GM23338 (cell line): ENCODE data around the gene PHKA2. TPM values are rescaled to one million over a fixed set of nuclear protein-coding genes. Genes with fewer than 3 reads are reported as not detected.

ENCODE experiments used
- ATAC-seq: fragments of 200-7000 bp; cut with Tn5 transposase; 3 replicates; pipeline ENCODE4 v1.9.1; 2020
- DNase-seq: peaks from one replicate; pipeline ENCODE4 v3.0.0-alpha.2; 2015; ENCODE audit warnings: low spot score
- H2AFZ ChIP-seq: fragments of 200-600 bp; sonication (generic); 2 replicates; pipeline ENCODE4 v1.8.0; 2016; ENCODE audit warnings: antibody characterized with exemption, mild to moderate bottlenecking, moderate library complexity
- H3F3A ChIP-seq: fragments of 200-600 bp; sonication (generic); replicated peaks from 2 replicates; pipeline ENCODE4 v1.8.0; 2017; ENCODE audit warnings: antibody characterized with exemption, mixed run types, low read depth
- H3K27ac ChIP-seq: fragments of 200-600 bp; sonication (generic); 2 replicates; pipeline ENCODE4 v1.6.1; 2016; ENCODE audit warnings: low read depth
- H3K27me3 ChIP-seq: fragments of 200-600 bp; sonication (generic); 2 replicates; pipeline ENCODE4 v1.8.0; 2016; ENCODE audit warnings: mild to moderate bottlenecking, mixed run types, moderate library complexity; ENCODE audit not compliant: insufficient read depth
- H3K36me3 ChIP-seq: fragments of 200-600 bp; sonication (generic); 2 replicates; pipeline ENCODE4 v1.8.0; 2016; ENCODE audit warnings: mild to moderate bottlenecking; ENCODE audit not compliant: insufficient read depth
- H3K4me1 ChIP-seq: fragments of 200-600 bp; sonication (generic); 2 replicates; pipeline ENCODE4 v1.8.0; 2016; ENCODE audit warnings: mild to moderate bottlenecking, moderate library complexity; ENCODE audit not compliant: insufficient read depth
- H3K4me2 ChIP-seq: fragments of 200-600 bp; sonication (generic); 2 replicates; pipeline ENCODE4 v1.7.1; 2017; ENCODE audit warnings: mixed run types
- H3K4me3 ChIP-seq: fragments of 200-600 bp; sonication (generic); 2 replicates; pipeline ENCODE4 v1.6.1; 2016; ENCODE audit warnings: mixed run types
- H3K79me2 ChIP-seq: fragments of 200-600 bp; sonication (generic); replicated peaks from 2 replicates; pipeline ENCODE4 v1.8.0; 2017; ENCODE audit warnings: mild to moderate bottlenecking; ENCODE audit not compliant: insufficient read depth
- H3K9me2 ChIP-seq: fragments of 200-600 bp; sonication (generic); 2 replicates; pipeline ENCODE4 v1.8.0; 2017; ENCODE audit not compliant: insufficient read depth
- H4K20me1 ChIP-seq: fragments of 200-600 bp; sonication (generic); replicated peaks from 2 replicates; pipeline ENCODE4 v1.8.0; 2017; ENCODE audit warnings: mild to moderate bottlenecking; ENCODE audit not compliant: insufficient read depth
- H3K27ac Mint-ChIP-seq: 2 replicates; pipeline ENCODE4 v1.8.0; 2020; ENCODE audit warnings: inconsistent platforms, mild to moderate bottlenecking, moderate library complexity, mixed read lengths
- H3K27me3 Mint-ChIP-seq: 3 replicates; pipeline ENCODE4 v1.8.0; 2022; ENCODE audit warnings: low read depth, mild to moderate bottlenecking, moderate library complexity, mixed read lengths, inconsistent platforms; ENCODE audit not compliant: insufficient read depth, poor library complexity
- H3K36me3 Mint-ChIP-seq: 3 replicates; pipeline ENCODE4 v1.8.0; 2021; ENCODE audit warnings: low read depth, mild to moderate bottlenecking, inconsistent platforms, moderate library complexity, mixed read lengths
- H3K4me1 Mint-ChIP-seq: 3 replicates; pipeline ENCODE4 v1.8.0; 2020; ENCODE audit warnings: mild to moderate bottlenecking, inconsistent platforms, mixed read lengths
- H3K4me3 Mint-ChIP-seq: 3 replicates; pipeline ENCODE4 v1.8.0; 2021; ENCODE audit warnings: moderate library complexity, mild to moderate bottlenecking, inconsistent platforms, mixed read lengths
- H3K9me3 Mint-ChIP-seq: 3 replicates; pipeline ENCODE4 v1.8.0; 2020; ENCODE audit warnings: moderate library complexity, mild to moderate bottlenecking, inconsistent platforms, mixed read lengths
- EZH2 ChIP-seq: fragments of 200-600 bp; sonication (generic); IDR thresholded peaks from one replicate; pipeline ENCODE4 v1.8.0; 2017; ENCODE audit warnings: antibody characterized with exemption, mild to moderate bottlenecking, low read depth; ENCODE audit not compliant: unreplicated experiment
- JUNB ChIP-seq: IDR thresholded peaks from one replicate; pipeline ENCODE4 v1.6.1; 2016; ENCODE audit warnings: antibody characterized with exemption; ENCODE audit not compliant: unreplicated experiment
- REST ChIP-seq: IDR thresholded peaks from one replicate; pipeline ENCODE4 v1.6.1; 2018; ENCODE audit warnings: antibody characterized with exemption; ENCODE audit not compliant: unreplicated experiment
- STAT1 ChIP-seq: IDR thresholded peaks from one replicate; pipeline ENCODE4 v1.6.1; 2016; ENCODE audit warnings: antibody characterized with exemption; ENCODE audit not compliant: unreplicated experiment
- ZNF114 ChIP-seq: fragments of 250-450 bp; sonication (Bioruptor Pico); IDR thresholded peaks from 2 replicates; pipeline ENCODE4 v1.5.0; 2020; ENCODE audit warnings: mild to moderate bottlenecking, moderate library complexity
- ZNF331 ChIP-seq: fragments of 250-450 bp; sonication (Bioruptor Pico); IDR thresholded peaks from 2 replicates; pipeline ENCODE4 v1.5.0; 2020; ENCODE audit warnings: low read depth, mild to moderate bottlenecking, moderate library complexity
- ZNF462 ChIP-seq: fragments of 250-450 bp; sonication (Bioruptor Pico); IDR thresholded peaks from 2 replicates; pipeline ENCODE4 v1.5.0; 2020; ENCODE audit warnings: mild to moderate bottlenecking, moderate library complexity
- polyA plus RNA-seq: library from polyadenylated mRNA; unstranded; fragments of >200 nt; fragmentation: Nextera tagmentation; extraction: Ambion mirVana; gene quantifications from 2 replicates; pipeline ENCODE4 v1.2.1, GENCODE V29; 2016
- total RNA-seq: library from RNA; depleted of rRNA; stranded (reverse); fragments of >200 nt; shearing (Covaris generic); gene quantifications from 2 replicates; pipeline ENCODE4 v1.2.3, GENCODE V29; 2014
- TF ChIP-seq, protein P1 (sequence below), 2 experiments: fragments of 200-600 bp in 1 of 2; sonication (generic) in 1 of 2; conservative IDR thresholded peaks; 2 replicates each; pipeline versions ENCODE4 v1.5.1 to v1.6.1; 2016 to 2017; ENCODE audit warnings: antibody characterized with exemption in 2 of 2, low read depth in 2 of 2, mild to moderate bottlenecking in 2 of 2, moderate library complexity in 1 of 2

PHKA2 gene
- total and polyA plus RNA-seq, 2 experiments from 2014 or later, result 8.0 to 23.9 TPM

GRCh38 chrX:18949291-18949943 lies 34.5 kb downstream of the PHKA2 start:
- Mint-ChIP-seq H3K36me3 (peaks cover 25% of the 10 kb centered on the region), H3K4me1 (0 out of 3 replicates have a peak, but pooled peaks cover 2% of the 10 kb centered on the region), H3K4me3 (no peak overlapping the region), H3K9me3 (no peaks in the 10 kb centered on the region), H3K27ac (no peak overlapping the region), H3K27me3 (peaks cover 2% of the 10 kb centered on the region)
- Histone ChIP-seq H3K79me2 (no peaks in the 10 kb centered on the region), H3K27ac (no peak overlapping the region), H3K9me2 (no peaks in the 10 kb centered on the region), H3K27me3 (no peaks in the 10 kb centered on the region), H3K4me3 (no peak overlapping the region), H4K20me1 (no peaks in the 10 kb centered on the region), H2AFZ (no peak overlapping the region), H3K4me1 (no peaks in the 10 kb centered on the region), H3K36me3 (no peaks in the 10 kb centered on the region), H3F3A (no peaks in the 10 kb centered on the region), H3K4me2 (no peak overlapping the region)
- ATAC-seq, result no peak
- no peak for DNase-seq
- TF ChIP-seq REST (no peak), ZNF331 (CRISPR knock-in tag) (no peak)
- TF ChIP-seq, protein P1, sequence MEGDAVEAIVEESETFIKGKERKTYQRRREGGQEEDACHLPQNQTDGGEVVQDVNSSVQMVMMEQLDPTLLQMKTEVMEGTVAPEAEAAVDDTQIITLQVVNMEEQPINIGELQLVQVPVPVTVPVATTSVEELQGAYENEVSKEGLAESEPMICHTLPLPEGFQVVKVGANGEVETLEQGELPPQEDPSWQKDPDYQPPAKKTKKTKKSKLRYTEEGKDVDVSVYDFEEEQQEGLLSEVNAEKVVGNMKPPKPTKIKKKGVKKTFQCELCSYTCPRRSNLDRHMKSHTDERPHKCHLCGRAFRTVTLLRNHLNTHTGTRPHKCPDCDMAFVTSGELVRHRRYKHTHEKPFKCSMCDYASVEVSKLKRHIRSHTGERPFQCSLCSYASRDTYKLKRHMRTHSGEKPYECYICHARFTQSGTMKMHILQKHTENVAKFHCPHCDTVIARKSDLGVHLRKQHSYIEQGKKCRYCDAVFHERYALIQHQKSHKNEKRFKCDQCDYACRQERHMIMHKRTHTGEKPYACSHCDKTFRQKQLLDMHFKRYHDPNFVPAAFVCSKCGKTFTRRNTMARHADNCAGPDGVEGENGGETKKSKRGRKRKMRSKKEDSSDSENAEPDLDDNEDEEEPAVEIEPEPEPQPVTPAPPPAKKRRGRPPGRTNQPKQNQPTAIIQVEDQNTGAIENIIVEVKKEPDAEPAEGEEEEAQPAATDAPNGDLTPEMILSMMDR (conservative IDR thresholded peaks at IDR 0.05; ENCODE audit: low read depth in 2 of 2), result no peak

DNA sequence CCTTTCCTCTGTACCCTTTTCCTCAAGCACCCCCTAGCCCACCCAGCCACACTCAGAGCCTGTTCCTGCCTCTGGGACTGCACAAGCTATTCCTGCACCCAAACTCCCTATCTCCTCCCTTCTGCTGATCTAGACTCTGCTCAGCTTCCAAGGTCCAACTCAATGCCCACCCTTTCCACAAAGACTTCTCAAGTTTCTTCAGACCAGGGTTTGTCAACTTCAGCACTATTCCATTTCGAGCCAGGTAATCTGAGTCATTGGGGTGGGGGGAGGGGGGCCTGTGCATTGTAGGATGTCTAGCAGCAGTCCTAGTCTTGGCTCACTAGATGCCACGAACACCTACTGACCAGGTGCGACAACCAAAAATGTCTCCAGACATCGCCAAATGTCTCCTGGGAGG lies 37.3 kb downstream of the PHKA2 start:
- DNase-seq, result no peak
- no peaks in the 10 kb centered on the region for H3K9me3 Mint-ChIP-seq

More for the DNA sequence above, 37.3 kb downstream of the PHKA2 start:
- Histone ChIP-seq H3K36me3 (no peaks in the 10 kb centered on the region), H3F3A (no peaks in the 10 kb centered on the region), H2AFZ (no peak overlapping the region), H3K4me3 (no peak overlapping the region), H3K27me3 (no peaks in the 10 kb centered on the region), H3K4me2 (no peak overlapping the region), H3K27ac (no peak overlapping the region), H4K20me1 (no peaks in the 10 kb centered on the region), H3K79me2 (no peaks in the 10 kb centered on the region), H3K9me2 (no peaks in the 10 kb centered on the region), H3K4me1 (no peaks in the 10 kb centered on the region)
- Mint-ChIP-seq H3K4me1 (0 out of 3 replicates have a peak, but pooled peaks cover 2% of the 10 kb centered on the region), H3K27ac (no peak overlapping the region), H3K27me3 (peaks cover 2% of the 10 kb centered on the region), H3K36me3 (peaks cover 27% of the 10 kb centered on the region), H3K4me3 (no peak overlapping the region)
- ATAC-seq, result no peak
- TF ChIP-seq ZNF462 (no peak), ZNF114 (CRISPR knock-in tag) (no peak), JUNB (no peak), EZH2 (no peak), ZNF331 (CRISPR knock-in tag) (no peak), STAT1 (no peak)
